Thyroid gland (tissue), 4 donors: ENCODE data around the gene CPXM1. TPM values are rescaled to one million over a fixed set of nuclear protein-coding genes. Genes with fewer than 3 reads are reported as not detected.

Source experiments
- DNase-seq, 2 donors: peaks; one replicate each; pipeline ENCODE4 v3.0.0-alpha.2; 2019
- H3K27ac ChIP-seq, 3 donors: fragments of 200-600 bp; sonication (generic); 1 replicate in 2 of 3; 2 replicates in 1 of 3; pipeline ENCODE4 v1.5.1; 2016 to 2019; ENCODE audit warnings: mild to moderate bottlenecking in 1 of 3, moderate library complexity in 1 of 3
- H3K27me3 ChIP-seq: fragments of 200-600 bp; sonication (generic); one replicate; pipeline ENCODE4 v1.5.1; 2019
- H3K36me3 ChIP-seq, 2 donors: fragments of 200-600 bp; sonication (generic); one replicate each; pipeline ENCODE4 v1.5.1; 2016 to 2019
- H3K4me1 ChIP-seq, 2 donors: fragments of 200-600 bp; sonication (generic); one replicate each; pipeline ENCODE4 v1.5.1; 2017 to 2019
- H3K4me3 ChIP-seq, 3 donors: fragments of 200-600 bp; sonication (generic); replicated peaks in 1 of 3; 1 replicate in 2 of 3; 2 replicates in 1 of 3; pipeline ENCODE4 v1.5.1; 2016; ENCODE audit warnings: mild to moderate bottlenecking in 1 of 3
- H3K9me3 ChIP-seq: fragments of 200-600 bp; sonication (generic); one replicate; pipeline ENCODE4 v1.5.1; 2017
- POLR2A ChIP-seq, 2 donors: fragments of 450-650 bp; IDR thresholded peaks; one replicate each; pipeline ENCODE4 v1.6.1; 2017; ENCODE audit warnings: antibody characterized with exemption in 2 of 2, mild to moderate bottlenecking in 2 of 2, moderate library complexity in 1 of 2
- WGBS, 2 donors: methylation state at CpG; one replicate each; pipeline ENCODE4 v1.1.5; 2017; 5-methylcytosine and 5-hydroxymethylcytosine counted together
- intact Hi-C: fragments of 100-400 bp; cut with DNase I; formaldehyde crosslinking; loops from one replicate; pipeline ENCODE4 v1.15.1; 2023
- total RNA-seq, 4 donors: library from RNA; depleted of rRNA; stranded (reverse); fragments of >200 nt; gene quantifications; one replicate each; pipeline ENCODE4 v1.2.3, GENCODE V29; 2016
- TF ChIP-seq, protein P1 (sequence below), 6 experiments: fragments of 200-600 bp in 3 of 6; fragments of 450-650 bp in 3 of 6; sonication (generic) in 3 of 6; IDR thresholded peaks; one replicate each; pipeline ENCODE4 v1.5.1; 2016 to 2019; ENCODE audit warnings: antibody characterized with exemption in 6 of 6, mild to moderate bottlenecking in 2 of 6, inconsistent platforms in 1 of 6, moderate library complexity in 1 of 6

Gene CPXM1
- total RNA-seq, 4 donors from 2014 or later: 1.3 to 38.5 (median 16.5) TPM

- no peaks in the 10 kb centered on the region for H3K36me3 ChIP-seq
- intact Hi-C loops: no loop called here
- WGBS, 2 donors: 22 to 23% methylated on average over 13 of the region's 13 CpGs
- no peak overlapping the region for H3K4me3 ChIP-seq
- H3K9me3 ChIP-seq: no peaks in the 10 kb centered on the region
- TF ChIP-seq POLR2A (IDR thresholded peaks at IDR 0.05): no peak
- TF ChIP-seq, protein P1, sequence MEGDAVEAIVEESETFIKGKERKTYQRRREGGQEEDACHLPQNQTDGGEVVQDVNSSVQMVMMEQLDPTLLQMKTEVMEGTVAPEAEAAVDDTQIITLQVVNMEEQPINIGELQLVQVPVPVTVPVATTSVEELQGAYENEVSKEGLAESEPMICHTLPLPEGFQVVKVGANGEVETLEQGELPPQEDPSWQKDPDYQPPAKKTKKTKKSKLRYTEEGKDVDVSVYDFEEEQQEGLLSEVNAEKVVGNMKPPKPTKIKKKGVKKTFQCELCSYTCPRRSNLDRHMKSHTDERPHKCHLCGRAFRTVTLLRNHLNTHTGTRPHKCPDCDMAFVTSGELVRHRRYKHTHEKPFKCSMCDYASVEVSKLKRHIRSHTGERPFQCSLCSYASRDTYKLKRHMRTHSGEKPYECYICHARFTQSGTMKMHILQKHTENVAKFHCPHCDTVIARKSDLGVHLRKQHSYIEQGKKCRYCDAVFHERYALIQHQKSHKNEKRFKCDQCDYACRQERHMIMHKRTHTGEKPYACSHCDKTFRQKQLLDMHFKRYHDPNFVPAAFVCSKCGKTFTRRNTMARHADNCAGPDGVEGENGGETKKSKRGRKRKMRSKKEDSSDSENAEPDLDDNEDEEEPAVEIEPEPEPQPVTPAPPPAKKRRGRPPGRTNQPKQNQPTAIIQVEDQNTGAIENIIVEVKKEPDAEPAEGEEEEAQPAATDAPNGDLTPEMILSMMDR (IDR thresholded peaks at IDR 0.05): no peak
- peaks cover 12 to 17% of the 10 kb centered on the region in 2 donors for H3K4me1 ChIP-seq
- no peaks in the 10 kb centered on the region for H3K27me3 ChIP-seq
- DNase-seq: peak; percentile 29 to 47
- H3K27ac ChIP-seq: no peak overlapping the region
Observed at GRCh38 chr20:2801286-2801728, 880 bp upstream of the CPXM1 start.

GRCh38 chr20:2799688-2800520 is 523 bp downstream of the CPXM1 start:
- Histone ChIP-seq H3K4me3 (peak overlapping the region in 1 of 3 donors; percentile 9), H3K27ac (no peak overlapping the region), H3K9me3 (no peaks in the 10 kb centered on the region), H3K4me1 (peaks cover 12% of the 10 kb centered on the region in 2 donors), H3K36me3 (no peaks in the 10 kb centered on the region), H3K27me3 (no peaks in the 10 kb centered on the region)
- TF ChIP-seq POLR2A (IDR thresholded peaks at IDR 0.05): no peak
- TF ChIP-seq, protein P1 (IDR thresholded peaks at IDR 0.05): no peak
- 8 to 19% methylated on average over 14 to 34 of the region's 61 CpGs for WGBS, 2 donors
- intact Hi-C loops: no loop called here
- no peak for DNase-seq

GRCh38 chr20:2799271-2799670 is 1.2 kb downstream of the CPXM1 start:
- Histone ChIP-seq H3K9me3 (no peaks in the 10 kb centered on the region), H3K4me3 (no peak overlapping the region), H3K27ac (no peak overlapping the region), H3K4me1 (peaks cover 11 to 12% of the 10 kb centered on the region in 2 donors), H3K27me3 (no peaks in the 10 kb centered on the region), H3K36me3 (no peaks in the 10 kb centered on the region)
- no peak for TF ChIP-seq POLR2A (IDR thresholded peaks at IDR 0.05)
- TF ChIP-seq, protein P1 (IDR thresholded peaks at IDR 0.05): no peak
- intact Hi-C loops: no loop called here
- WGBS, 2 donors: 63 to 79% methylated on average over 9 of the region's 9 CpGs
- DNase-seq: no peak

- intact Hi-C loops: no loop called here
- WGBS, 2 donors: 77 to 83% methylated on average over 6 of the region's 6 CpGs
- Histone ChIP-seq H3K4me1 (peaks cover 11 to 12% of the 10 kb centered on the region in 2 donors), H3K9me3 (no peaks in the 10 kb centered on the region), H3K27ac (no peak overlapping the region), H3K27me3 (no peaks in the 10 kb centered on the region), H3K36me3 (no peaks in the 10 kb centered on the region), H3K4me3 (no peak overlapping the region)
- DNase-seq: no peak
- TF ChIP-seq, protein P1 (IDR thresholded peaks at IDR 0.05): no peak
- no peak for TF ChIP-seq POLR2A (IDR thresholded peaks at IDR 0.05)
Observed at GRCh38 chr20:2798814-2799213, 1.6 kb downstream of the CPXM1 start.

GRCh38 chr20:2798095-2798805 is 2.2 kb downstream of the CPXM1 start:
- WGBS, 2 donors: 90 to 91% methylated on average over 14 to 19 of the region's 19 CpGs
- Histone ChIP-seq H3K36me3 (no peaks in the 10 kb centered on the region), H3K4me1 (peaks cover 11 to 12% of the 10 kb centered on the region in 2 donors), H3K27me3 (no peaks in the 10 kb centered on the region), H3K27ac (no peak overlapping the region), H3K9me3 (no peaks in the 10 kb centered on the region), H3K4me3 (no peak overlapping the region)
- intact Hi-C loops: no loop called here
- DNase-seq: no peak
- TF ChIP-seq, protein P1 (IDR thresholded peaks at IDR 0.05): no peak
- no peak for TF ChIP-seq POLR2A (IDR thresholded peaks at IDR 0.05)
